Breast epithelium (tissue), 4 donors: ENCODE measurements around the gene STAT1. TPM values are rescaled to one million over a fixed set of nuclear protein-coding genes. Genes with fewer than 3 reads are reported as not detected.

Source experiments
- DNase-seq, 2 donors: peaks; one replicate each; pipeline ENCODE4 v3.0.0-alpha.2; 2019; ENCODE audit warnings: low spot score in 2 of 2
- H3K27ac ChIP-seq, 2 donors: fragments of 200-600 bp; sonication (generic) in 1 of 2; one replicate each; pipeline ENCODE4 v1.5.1; 2016 to 2019; ENCODE audit warnings: mild to moderate bottlenecking in 1 of 2
- H3K27me3 ChIP-seq, 2 donors: fragments of 200-600 bp; sonication (generic) in 1 of 2; one replicate each; pipeline versions ENCODE4 v1.5.1 to v1.6.0; 2017 to 2019; ENCODE audit warnings: control low read depth in 1 of 2, mild to moderate bottlenecking in 1 of 2
- H3K36me3 ChIP-seq: fragments of 200-600 bp; one replicate; pipeline ENCODE4 v1.5.1; 2019
- H3K4me1 ChIP-seq, 2 donors: fragments of 200-600 bp; sonication (generic); one replicate each; pipeline ENCODE4 v1.5.1; 2016 to 2019; ENCODE audit warnings: control low read depth in 1 of 2
- H3K4me3 ChIP-seq, 3 donors: fragments of 200-600 bp; sonication (generic); 1 replicate in 2 of 3; 2 replicates in 1 of 3; pipeline ENCODE4 v1.5.1; 2016 to 2019; ENCODE audit warnings: mild to moderate bottlenecking in 3 of 3, moderate library complexity in 2 of 3
- H3K9me3 ChIP-seq, 2 donors: fragments of 200-600 bp; sonication (generic) in 1 of 2; one replicate each; pipeline ENCODE4 v1.5.1; 2016 to 2019; ENCODE audit warnings: control low read depth in 1 of 2
- CTCF ChIP-seq, 3 donors: fragments of 450-650 bp; IDR thresholded peaks; one replicate each; pipeline ENCODE4 v1.5.1; 2016 to 2017; ENCODE audit warnings: antibody characterized with exemption in 3 of 3, mild to moderate bottlenecking in 3 of 3, moderate library complexity in 3 of 3
- POLR2A ChIP-seq: fragments of 450-650 bp; IDR thresholded peaks from one replicate; pipeline ENCODE4 v1.6.1; 2016; ENCODE audit warnings: antibody characterized with exemption, mild to moderate bottlenecking, moderate library complexity
- POLR2AphosphoS5 ChIP-seq, 3 donors: sonication (generic); formaldehyde crosslinking; IDR thresholded peaks; one replicate each; pipeline ENCODE4 v1.6.1; 2017; ENCODE audit warnings: antibody characterized with exemption in 3 of 3
- intact Hi-C: fragments of 100-400 bp; cut with DNase I; formaldehyde crosslinking; loops from one replicate; pipeline ENCODE4 v1.15.1; 2023; ENCODE audit warnings: low total_unique reads
- total RNA-seq, 3 donors: library from RNA; depleted of rRNA; stranded (reverse); fragments of >200 nt; gene quantifications; one replicate each; pipeline ENCODE4 v1.1.0, GENCODE V29; 2016

The STAT1 gene
- total RNA-seq, 3 donors from 2014 or later: 44.2 to 79.6 (median 59.4) TPM

GRCh38 chr2:190938771-190939335, 75.1 kb downstream of the STAT1 start:
- TF ChIP-seq POLR2AphosphoS5 (IDR thresholded peaks at IDR 0.05): no peak
- no peak for TF ChIP-seq POLR2A
- no peak for TF ChIP-seq CTCF (IDR thresholded peaks at IDR 0.05)
- no peak overlapping the region for H3K27ac ChIP-seq

GRCh38 chr2:190935054-190935453, 78.9 kb downstream of the STAT1 start:
- Histone ChIP-seq H3K36me3 (no peaks in the 10 kb centered on the region), H3K9me3 (no peaks in the 10 kb centered on the region), H3K4me3 (no peak overlapping the region), H3K27me3 (no peaks in the 10 kb centered on the region), H3K27ac (no peak overlapping the region), H3K4me1 (no peaks in the 10 kb centered on the region)
- DNase-seq: no peak
- TF ChIP-seq POLR2AphosphoS5 (IDR thresholded peaks at IDR 0.05) (no peak), CTCF (IDR thresholded peaks at IDR 0.05) (no peak), POLR2A (no peak)
- intact Hi-C loops: no loop called here

More at GRCh38 chr2:190938771-190939335, 75.1 kb downstream of the STAT1 start:
- Histone ChIP-seq H3K27me3 (no peaks in the 10 kb centered on the region), H3K9me3 (no peaks in the 10 kb centered on the region), H3K4me1 (peaks cover 0 to 11% of the 10 kb centered on the region in 2 donors), H3K4me3 (no peak overlapping the region), H3K36me3 (no peaks in the 10 kb centered on the region)
- intact Hi-C loops: no loop called here
- no peak for DNase-seq

GRCh38 chr2:190933361-190933760, 80.6 kb downstream of the STAT1 start:
- no peaks in the 10 kb centered on the region for H3K36me3 ChIP-seq
- intact Hi-C loops: no loop called here

GRCh38 chr2:190932514-190932913, 81.5 kb downstream of the STAT1 start:
- Histone ChIP-seq H3K36me3 (no peaks in the 10 kb centered on the region), H3K27ac (no peak overlapping the region), H3K9me3 (no peaks in the 10 kb centered on the region), H3K4me3 (no peak overlapping the region), H3K4me1 (no peaks in the 10 kb centered on the region), H3K27me3 (no peaks in the 10 kb centered on the region)
- TF ChIP-seq CTCF (IDR thresholded peaks at IDR 0.05): no peak
- no peak for DNase-seq
- intact Hi-C loops: no loop called here

More at GRCh38 chr2:190933361-190933760, 80.6 kb downstream of the STAT1 start:
- TF ChIP-seq POLR2A: no peak
- H3K4me1 ChIP-seq: no peaks in the 10 kb centered on the region
- H3K4me3 ChIP-seq: no peak overlapping the region
- DNase-seq: no peak
- H3K27ac ChIP-seq: no peak overlapping the region
- H3K27me3 ChIP-seq: no peaks in the 10 kb centered on the region
- no peaks in the 10 kb centered on the region for H3K9me3 ChIP-seq

- H3K27me3 ChIP-seq: no peaks in the 10 kb centered on the region
- H3K36me3 ChIP-seq: no peaks in the 10 kb centered on the region
Measured at GRCh38 chr2:190930411-190930810, 83.6 kb downstream of the STAT1 start.

More at GRCh38 chr2:190930411-190930810, 83.6 kb downstream of the STAT1 start:
- intact Hi-C loops: no loop called here
- DNase-seq: no peak
- no peak overlapping the region for H3K4me3 ChIP-seq
- no peak overlapping the region for H3K27ac ChIP-seq
- no peak for TF ChIP-seq CTCF (IDR thresholded peaks at IDR 0.05)
- no peak for TF ChIP-seq POLR2A
- no peak for TF ChIP-seq POLR2AphosphoS5 (IDR thresholded peaks at IDR 0.05)
- no peaks in the 10 kb centered on the region for H3K9me3 ChIP-seq
- no peaks in the 10 kb centered on the region for H3K4me1 ChIP-seq
